Measurements from ENCODE around the gene CBARP. TPM values are rescaled to one million over a fixed set of nuclear protein-coding genes. Genes with fewer than 3 reads are reported as not detected.
A peak's percentile ranks its signal among the peaks of the same experiment; 100 is the strongest.

Gene CBARP
- total and polyA plus RNA-seq, 2 of the 13 experiments (the other 11 are each of a cell fraction or from before 2014, with no cell fraction given), result 1.2 to 1.4 TPM

GRCh38 chr19:1249298-1249989 lies 11.6 kb upstream of the CBARP start (continued):
- TF ChIP-seq MXD1 (CRISPR knock-in tag; IDR thresholded peaks at IDR 0.05), result peak; percentile 27; the same call in 1 of the 2 replicates
- peak; percentile 10; the same call in 1 of the 2 replicates for TF ChIP-seq TCF7 (IDR thresholded peaks at IDR 0.05; ENCODE audit: low read depth)
- 0 out of 2 replicates have a peak, but pooled peaks have one; percentile 56 for TF ChIP-seq KAT7 (CRISPR knock-in tag; IDR thresholded peaks at IDR 0.05; ENCODE audit: borderline replicate concordance)
- TF ChIP-seq RBFOX2 (IDR thresholded peaks at IDR 0.05; ENCODE audit: low read depth, low read length), result peak; percentile 95
- no peak for TF ChIP-seq EP300 (IDR thresholded peaks at IDR 0.05; ENCODE audit: low read depth in 2 of 2, low read length in 2 of 2)
- peak; percentile 44; the same call in 1 of the 2 replicates for TF ChIP-seq EP300 (CRISPR knock-in tag; IDR thresholded peaks at IDR 0.05; ENCODE audit: borderline replicate concordance)
- peak; percentile 64; the same call in 1 of the 2 replicates for TF ChIP-seq E2F2 (CRISPR knock-in tag; IDR thresholded peaks at IDR 0.05; ENCODE audit: borderline replicate concordance)
- TF ChIP-seq RAD21 (CRISPR knock-in tag; IDR thresholded peaks at IDR 0.05), result peak; percentile 39; the same call in 1 of the 2 replicates
- TF ChIP-seq HMG20A (CRISPR knock-in tag; IDR thresholded peaks at IDR 0.05; ENCODE audit: borderline replicate concordance), result no peak
- TF ChIP-seq MYC (CRISPR knock-in tag; IDR thresholded peaks at IDR 0.05; ENCODE audit: borderline replicate concordance), result peak; percentile 85
- peak; percentile 23; the same call in 1 of the 2 replicates for TF ChIP-seq ZNF281 (CRISPR knock-in tag; IDR thresholded peaks at IDR 0.05; ENCODE audit: borderline replicate concordance)
- TF ChIP-seq ZSCAN9 (CRISPR knock-in tag; IDR thresholded peaks at IDR 0.05; ENCODE audit: borderline replicate concordance), result 0 out of 2 replicates have a peak, but pooled peaks have one; percentile 16
- TF ChIP-seq MAZ (IDR thresholded peaks at IDR 0.05; ENCODE audit: borderline replicate concordance, low read depth, low read length), result no peak; the same call in 1 of the 2 replicates
- TF ChIP-seq MAZ (CRISPR knock-in tag; IDR thresholded peaks at IDR 0.05; ENCODE audit: low read depth), result peak; percentile 38
- TF ChIP-seq BHLHE40 (IDR thresholded peaks at IDR 0.05; ENCODE audit: low read length), result no peak
- no peak for TF ChIP-seq HNF1A (IDR thresholded peaks at IDR 0.05; ENCODE audit: low read depth)
- peak; percentile 20; the same call in 1 of the 2 replicates for TF ChIP-seq HNF1A (CRISPR knock-in tag; IDR thresholded peaks at IDR 0.05; ENCODE audit: borderline replicate concordance)
- TF ChIP-seq EEA1 (CRISPR knock-in tag; IDR thresholded peaks at IDR 0.05; ENCODE audit: borderline replicate concordance), result no peak
- peak; percentile 51 for TF ChIP-seq RARA (CRISPR knock-in tag; IDR thresholded peaks at IDR 0.05)
- peak; percentile 33 for TF ChIP-seq GATA4 (IDR thresholded peaks at IDR 0.05; ENCODE audit: borderline replicate concordance, low read depth)
- 0 out of 2 replicates have a peak, but pooled peaks have one; percentile 33 for TF ChIP-seq ZNF441 (CRISPR knock-in tag; IDR thresholded peaks at IDR 0.05; ENCODE audit: borderline replicate concordance)
